H9 (cell line): ENCODE data around the gene KPNA2. TPM values are rescaled to one million over a fixed set of nuclear protein-coding genes. Genes with fewer than 3 reads are reported as not detected.
"Not testable (repeated sequence)": the region's sequence is repeated elsewhere in the genome, so short reads cannot be mapped to it uniquely, and the experiment has no call there.

ENCODE experiments used
- DNase-seq: peaks from one replicate; pipeline ENCODE4 v3.0.0-alpha.2; 2017
- H2AFZ ChIP-seq: one replicate; pipeline ENCODE4 v1.6.1; 2013; ENCODE audit warnings: mild to moderate bottlenecking, low read length, control low read depth, moderate library complexity
- H2AK5ac ChIP-seq: 2 replicates; pipeline ENCODE4 v1.6.1; 2013; ENCODE audit warnings: low read length, control low read depth, mixed read lengths; ENCODE audit not compliant: insufficient read length
- H2BK120ac ChIP-seq: one replicate; pipeline ENCODE4 v1.6.1; 2013; ENCODE audit warnings: low read depth, mild to moderate bottlenecking, low read length, control low read depth, inconsistent platforms; ENCODE audit not compliant: poor library complexity, severe bottlenecking
- H2BK12ac ChIP-seq: 2 replicates; pipeline ENCODE4 v1.6.1; 2013; ENCODE audit warnings: low read length, control low read depth, mixed read lengths, low read depth; ENCODE audit not compliant: insufficient read length
- H2BK15ac ChIP-seq: 2 replicates; pipeline ENCODE4 v1.6.1; 2013; ENCODE audit warnings: low read depth, low read length, control low read depth
- H2BK20ac ChIP-seq: one replicate; pipeline ENCODE4 v1.6.1; 2013; ENCODE audit warnings: low read depth, mild to moderate bottlenecking, low read length, control low read depth, inconsistent platforms; ENCODE audit not compliant: poor library complexity, severe bottlenecking
- H2BK5ac ChIP-seq: 2 replicates; pipeline ENCODE4 v1.6.1; 2013; ENCODE audit warnings: low read length, control low read depth, mixed read lengths; ENCODE audit not compliant: insufficient read length
- H3K14ac ChIP-seq: 2 replicates; pipeline ENCODE4 v1.6.1; 2013; ENCODE audit warnings: low read length, control low read depth; ENCODE audit not compliant: insufficient read depth
- H3K18ac ChIP-seq: 2 replicates; pipeline ENCODE4 v1.6.1; 2013; ENCODE audit warnings: low read depth, mild to moderate bottlenecking, mixed read lengths, low read length, control low read depth; ENCODE audit not compliant: insufficient read length
- H3K23ac ChIP-seq: 2 replicates; pipeline ENCODE4 v1.6.1; 2013; ENCODE audit warnings: low read length, control low read depth, mixed read lengths, low read depth; ENCODE audit not compliant: insufficient read length
- H3K23me2 ChIP-seq: 2 replicates; pipeline ENCODE4 v1.6.1; 2013; ENCODE audit warnings: low read depth, mild to moderate bottlenecking, mixed read lengths, low read length, control low read depth; ENCODE audit not compliant: insufficient read length, poor library complexity, severe bottlenecking
- H3K27ac ChIP-seq: 2 replicates; pipeline ENCODE4 v1.5.1; 2013; ENCODE audit warnings: low read length, control low read depth, mixed read lengths, low read depth; ENCODE audit not compliant: insufficient read length
- H3K27me3 ChIP-seq: 2 replicates; pipeline ENCODE4 v1.6.1; 2013; ENCODE audit warnings: low read length, control low read depth, inconsistent platforms; ENCODE audit not compliant: insufficient read depth
- H3K4ac ChIP-seq: 2 replicates; pipeline ENCODE4 v1.6.1; 2013; ENCODE audit warnings: low read depth, mild to moderate bottlenecking, control low read depth, inconsistent platforms, low read length, moderate library complexity
- H3K4me1 ChIP-seq: 2 replicates; pipeline ENCODE4 v1.6.1; 2013; ENCODE audit warnings: low read length, control low read depth, inconsistent platforms; ENCODE audit not compliant: insufficient read depth
- H3K4me2 ChIP-seq: 2 replicates; pipeline ENCODE4 v1.6.1; 2013; ENCODE audit warnings: low read length, control low read depth, mixed read lengths; ENCODE audit not compliant: insufficient read length, insufficient read depth
- H3K56ac ChIP-seq: 2 replicates; pipeline ENCODE4 v1.6.1; 2013; ENCODE audit warnings: low read depth, mild to moderate bottlenecking, mixed read lengths, low read length, control low read depth; ENCODE audit not compliant: insufficient read length
- H3K79me1 ChIP-seq: 2 replicates; pipeline ENCODE4 v1.6.1; 2013; ENCODE audit warnings: low read depth, mild to moderate bottlenecking, moderate library complexity, low read length, control low read depth, inconsistent platforms; ENCODE audit not compliant: insufficient read depth, poor library complexity, severe bottlenecking
- H3K79me2 ChIP-seq: 2 replicates; pipeline ENCODE4 v1.6.1; 2013; ENCODE audit warnings: low read length, control low read depth, inconsistent platforms; ENCODE audit not compliant: insufficient read depth
- H3K9ac ChIP-seq: 2 replicates; pipeline ENCODE4 v1.6.1; 2013; ENCODE audit warnings: low read length, control low read depth, mixed read lengths; ENCODE audit not compliant: insufficient read length; ENCODE audit errors: extremely low read depth
- H3K9me3 ChIP-seq: one replicate; pipeline ENCODE4 v1.6.1; 2013; ENCODE audit warnings: low read depth, low read length, inconsistent platforms; ENCODE audit not compliant: control insufficient read depth
- H3T11ph ChIP-seq: one replicate; pipeline ENCODE4 v1.6.1; 2013; ENCODE audit warnings: mild to moderate bottlenecking, low read length, control low read depth, inconsistent platforms
- H4K20me1 ChIP-seq: one replicate; pipeline ENCODE4 v1.6.1; 2013; ENCODE audit not compliant: control insufficient read depth, insufficient read length, insufficient read depth
- H4K5ac ChIP-seq: 2 replicates; pipeline ENCODE4 v1.6.1; 2013; ENCODE audit warnings: low read depth, mild to moderate bottlenecking, mixed read lengths, low read length, control low read depth; ENCODE audit not compliant: insufficient read length
- H4K8ac ChIP-seq: replicated peaks from 2 replicates; pipeline ENCODE4 v1.6.1; 2013; ENCODE audit warnings: low read length, control low read depth, mixed read lengths, low read depth; ENCODE audit not compliant: insufficient read length
- H4K91ac ChIP-seq: 2 replicates; pipeline ENCODE4 v1.6.1; 2013; ENCODE audit warnings: low read depth, mild to moderate bottlenecking, moderate library complexity, mixed read lengths, low read length, control low read depth; ENCODE audit not compliant: insufficient read length
- H3K27ac Mint-ChIP-seq, 3 experiments: 2 replicates in 2 of 3; 3 replicates in 1 of 3; pipeline ENCODE4 v1.8.0; 2020 to 2021; ENCODE audit warnings: mixed read lengths in 3 of 3, mild to moderate bottlenecking in 1 of 3, moderate library complexity in 1 of 3
- H3K27me3 Mint-ChIP-seq: 2 replicates; pipeline ENCODE4 v1.8.0; 2021; ENCODE audit warnings: low read depth, mild to moderate bottlenecking, moderate library complexity, mixed read lengths
- H3K36me3 Mint-ChIP-seq, 3 experiments: 2 replicates in 2 of 3; 3 replicates in 1 of 3; pipeline ENCODE4 v1.8.0; 2020 to 2021; ENCODE audit warnings: low read depth in 3 of 3, mixed read lengths in 3 of 3; ENCODE audit not compliant: insufficient read depth in 1 of 3
- H3K4me1 Mint-ChIP-seq, 2 experiments: 2 replicates each; pipeline ENCODE4 v1.8.0; 2020; ENCODE audit warnings: mixed read lengths in 2 of 2
- H3K4me3 Mint-ChIP-seq, 2 experiments: 2 replicates in 1 of 2; 3 replicates in 1 of 2; pipeline ENCODE4 v1.8.0; 2020 to 2021; ENCODE audit warnings: mild to moderate bottlenecking in 2 of 2, mixed read lengths in 2 of 2, moderate library complexity in 1 of 2
- H3K9me3 Mint-ChIP-seq, 2 experiments: 2 replicates in 1 of 2; 3 replicates in 1 of 2; pipeline ENCODE4 v1.8.0; 2020; ENCODE audit warnings: mild to moderate bottlenecking in 2 of 2, mixed read lengths in 2 of 2, moderate library complexity in 1 of 2
- WGBS: extraction: QIAGEN DNeasy Blood & Tissue Kit; methylation state at CpG from one replicate; pipeline ENCODE4 v1.1.7; 2013; ENCODE audit warnings: missing lambda C conversion rate, low lambda C conversion rate, mixed read lengths; ENCODE audit not compliant: insufficient read length; ENCODE audit errors: extremely low coverage; 5-methylcytosine and 5-hydroxymethylcytosine counted together
- total RNA-seq: library from RNA; stranded (reverse); gene quantifications from 2 replicates; pipeline ENCODE4 v1.2.1, GENCODE V29; 2021

The KPNA2 gene
- total RNA-seq, 1 experiment from 2014 or later, result 432 TPM

DNA sequence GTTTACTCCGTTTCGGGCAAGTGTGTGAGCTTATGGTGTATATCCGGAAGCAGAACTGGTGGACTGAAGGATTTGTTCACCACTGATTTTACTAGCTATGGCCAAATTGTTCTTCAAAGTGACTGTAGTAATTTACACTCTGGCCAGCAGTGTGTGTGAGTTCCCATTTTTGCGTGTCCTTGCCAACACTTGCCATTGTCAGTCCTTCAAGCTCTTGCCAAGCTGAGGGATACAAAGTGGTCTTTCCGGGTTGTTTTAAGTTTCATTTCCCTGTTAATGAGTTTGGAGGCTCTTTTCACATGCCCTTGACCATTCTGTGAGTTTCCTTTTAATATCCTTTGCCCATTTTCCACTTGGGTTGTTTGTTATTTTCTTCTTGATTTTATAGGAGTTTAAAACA, 42.0 kb downstream of the KPNA2 start:
- H3K23me2 ChIP-seq, H4K8ac ChIP-seq, H3K9ac ChIP-seq, H2BK12ac ChIP-seq, H2AFZ ChIP-seq, H3K9me3 ChIP-seq, H3K56ac ChIP-seq, H2AK5ac ChIP-seq, H2BK120ac ChIP-seq, H3K14ac ChIP-seq, H3K23ac ChIP-seq, H3K4ac ChIP-seq, H4K20me1 ChIP-seq, H3K4me1 ChIP-seq, DNase-seq, H3K18ac ChIP-seq, H3K36me3 Mint-ChIP-seq, H2BK20ac ChIP-seq, H3K27ac ChIP-seq, H3K4me3 Mint-ChIP-seq, H3K79me1 ChIP-seq, H2BK15ac ChIP-seq, H3K27me3 Mint-ChIP-seq, H3K27me3 ChIP-seq, H2BK5ac ChIP-seq, H3K79me2 ChIP-seq, H4K91ac ChIP-seq, H3K4me1 Mint-ChIP-seq, H3T11ph ChIP-seq, H3K27ac Mint-ChIP-seq, H3K4me2 ChIP-seq, H4K5ac ChIP-seq, H3K9me3 Mint-ChIP-seq: not testable (repeated sequence)
- no CpG with 5 or more reads among the region's 5 CpGs for WGBS
